ENCODE data around the gene TFDP1.
"Not testable (repeated sequence)": the region's sequence is repeated elsewhere in the genome, so short reads cannot be mapped to it uniquely, and the experiment has no call there.

The TFDP1 gene

DNA sequence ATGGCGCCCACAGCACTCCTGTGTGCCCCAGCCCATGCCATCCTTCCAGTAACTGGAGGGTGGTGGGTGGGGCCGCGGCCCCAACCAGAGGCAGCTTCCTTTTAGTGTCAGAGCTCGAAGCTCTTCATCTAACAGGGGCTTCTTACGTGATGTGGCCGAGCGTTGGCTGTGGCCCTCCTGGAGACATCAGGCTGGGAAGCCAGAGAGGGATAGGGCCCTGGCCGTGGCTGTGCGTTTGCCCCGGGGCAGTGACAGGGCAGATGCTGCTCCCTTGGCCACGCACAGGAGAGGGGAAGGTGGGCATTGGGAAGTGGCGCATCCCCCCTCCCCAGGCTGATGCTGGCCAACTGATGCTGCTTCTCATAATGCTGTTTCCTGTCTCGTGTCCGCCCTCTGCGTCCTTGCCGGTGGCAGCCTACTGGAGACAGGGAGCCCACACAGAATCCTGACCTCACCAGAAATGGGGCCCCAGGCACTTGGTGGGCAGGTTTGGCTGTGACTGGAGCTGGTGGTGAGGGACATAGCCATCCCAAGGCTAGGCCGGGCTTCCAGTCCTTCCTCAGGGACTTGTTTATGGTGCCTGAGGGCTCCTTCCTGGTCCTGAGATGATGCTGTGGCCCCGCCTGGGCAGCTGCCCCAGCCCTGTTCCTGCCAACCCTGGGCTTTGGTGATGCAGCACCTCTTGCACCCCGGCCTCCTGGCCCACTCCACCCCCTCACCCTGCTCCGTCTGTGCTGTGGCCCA is 39.1 kb downstream of the TFDP1 start:
- Histone ChIP-seq H3K36me3 (ENCODE audit: insufficient read depth, low read length) (peaks cover 37% of the 10 kb centered on the region), H3K27me3 (ENCODE audit: insufficient read depth, low read length) (no peaks in the 10 kb centered on the region), H3K9me3 (ENCODE audit: low read length) (peaks cover 7% of the 10 kb centered on the region), H3K4me1 (ENCODE audit: insufficient read depth, low read length) (no peaks in the 10 kb centered on the region), H2AFZ (ENCODE audit: low read depth, low read length) (no peak overlapping the region), H3K4me3 (ENCODE audit: low read length) (no peak overlapping the region)

DNA sequence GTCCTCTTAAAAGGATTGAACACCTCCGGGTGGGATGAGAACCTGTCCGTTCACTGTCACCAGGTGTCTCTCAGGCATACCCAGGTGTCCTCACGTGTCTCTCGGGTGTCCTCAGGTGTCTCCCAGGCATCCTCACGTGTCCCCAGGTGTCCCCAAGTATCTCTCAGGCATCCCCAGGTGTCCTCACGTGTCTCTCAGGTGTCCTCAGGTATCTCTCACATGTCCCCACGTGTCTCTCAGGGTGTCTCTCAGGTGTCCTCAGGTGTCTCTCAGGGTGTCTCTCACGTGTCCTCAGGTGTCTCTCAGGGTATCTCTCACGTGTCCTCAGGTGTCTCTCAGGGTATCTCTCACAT is 39.7 kb downstream of the TFDP1 start:
- Histone ChIP-seq H2AFZ (ENCODE audit: low read depth, low read length) (no peak overlapping the region), H3K4me3 (ENCODE audit: low read length) (no peak overlapping the region), H3K4me1 (ENCODE audit: insufficient read depth, low read length) (no peaks in the 10 kb centered on the region), H3K27me3 (ENCODE audit: insufficient read depth, low read length) (no peaks in the 10 kb centered on the region), H3K9me3 (ENCODE audit: low read length) (peaks cover 7% of the 10 kb centered on the region), H3K36me3 (ENCODE audit: insufficient read depth, low read length) (peaks cover 35% of the 10 kb centered on the region)

DNA sequence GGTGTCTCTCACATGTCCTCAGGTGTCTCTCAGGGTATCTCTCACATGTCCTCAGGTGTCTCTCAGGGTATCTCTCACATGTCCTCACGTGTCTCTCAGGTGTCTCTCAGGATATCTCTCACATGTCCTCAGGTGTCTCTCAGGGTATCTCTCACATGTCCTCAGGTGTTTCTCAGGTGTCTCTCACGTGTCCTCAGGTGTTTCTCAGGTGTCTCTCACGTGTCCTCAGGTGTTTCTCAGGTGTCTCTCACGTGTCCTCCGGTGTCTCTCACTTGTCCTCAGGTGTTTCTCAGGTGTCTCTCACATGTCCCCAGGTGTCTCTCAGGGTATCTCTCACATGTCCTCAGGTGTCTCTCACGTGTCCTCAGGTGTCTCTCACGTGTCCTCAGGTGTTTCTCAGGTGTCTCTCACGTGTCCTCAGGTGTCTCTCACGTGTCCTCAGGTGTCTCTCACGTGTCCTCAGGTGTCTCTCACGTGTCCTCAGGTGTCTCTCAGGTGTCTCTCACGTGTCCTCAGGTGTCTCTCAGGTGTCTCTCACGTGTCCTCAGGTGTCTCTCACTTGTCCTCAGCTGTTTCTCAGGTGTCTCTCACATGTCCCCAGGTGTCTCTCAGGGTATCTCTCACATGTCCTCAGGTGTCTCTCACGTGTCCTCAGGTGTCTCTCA is 40.2 kb downstream of the TFDP1 start:
- peaks cover 35% of the 10 kb centered on the region for H3K36me3 ChIP-seq (ENCODE audit: insufficient read depth, low read length)
- not testable (repeated sequence) for H3K4me1 ChIP-seq (ENCODE audit: insufficient read depth, low read length)

DNA sequence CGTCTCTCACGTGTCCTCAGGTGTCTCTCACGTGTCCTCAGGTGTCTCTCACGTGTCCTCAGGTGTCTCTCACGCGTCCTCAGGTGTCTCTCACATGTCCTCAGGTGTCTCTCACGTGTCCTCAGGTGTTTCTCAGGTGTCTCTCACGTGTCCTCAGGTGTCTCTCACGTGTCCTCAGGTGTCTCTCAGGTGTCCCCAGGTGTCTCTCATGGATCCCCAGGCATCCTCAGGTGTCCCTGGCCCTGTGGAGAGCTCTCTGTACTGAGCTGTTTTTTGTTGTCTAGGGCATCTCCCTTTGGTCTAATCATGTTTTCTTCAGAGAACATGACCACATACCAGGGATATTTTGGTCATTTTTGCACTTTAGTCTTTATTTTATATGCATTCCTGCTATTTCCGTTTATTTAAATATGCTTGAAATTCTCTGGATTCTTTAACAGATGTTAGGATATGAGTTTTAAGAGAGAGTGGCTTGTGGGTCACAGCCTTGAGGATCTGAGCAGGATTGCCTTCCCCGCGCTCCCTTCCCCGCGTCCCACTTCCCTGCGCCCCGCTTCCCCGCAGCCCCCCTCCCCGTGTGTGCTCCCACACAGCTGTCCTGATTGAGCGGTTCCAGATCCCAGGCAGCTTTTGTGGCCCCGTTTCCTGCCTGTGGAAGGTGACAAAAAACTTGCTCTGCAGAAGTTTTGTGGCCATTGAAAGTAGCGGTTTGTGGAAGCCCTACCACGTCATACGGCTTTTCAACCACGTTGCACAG is 41.6 kb downstream of the TFDP1 start:
- H3K36me3 ChIP-seq (ENCODE audit: insufficient read depth, low read length) = peaks cover 45% of the 10 kb centered on the region
- H2AFZ ChIP-seq (ENCODE audit: low read depth, low read length) = no peak overlapping the region
- H3K9me3 ChIP-seq (ENCODE audit: low read length) = peaks cover 7% of the 10 kb centered on the region
- H3K4me1 ChIP-seq (ENCODE audit: insufficient read depth, low read length) = no peaks in the 10 kb centered on the region
- H3K27me3 ChIP-seq (ENCODE audit: insufficient read depth, low read length) = no peaks in the 10 kb centered on the region
- no peak overlapping the region for H3K4me3 ChIP-seq (ENCODE audit: low read length)

More for the DNA sequence above, 40.2 kb downstream of the TFDP1 start:
- H2AFZ ChIP-seq (ENCODE audit: low read depth, low read length); H3K9me3 ChIP-seq (ENCODE audit: low read length); H3K27me3 ChIP-seq (ENCODE audit: insufficient read depth, low read length); H3K4me3 ChIP-seq (ENCODE audit: low read length): not testable (repeated sequence)

DNA sequence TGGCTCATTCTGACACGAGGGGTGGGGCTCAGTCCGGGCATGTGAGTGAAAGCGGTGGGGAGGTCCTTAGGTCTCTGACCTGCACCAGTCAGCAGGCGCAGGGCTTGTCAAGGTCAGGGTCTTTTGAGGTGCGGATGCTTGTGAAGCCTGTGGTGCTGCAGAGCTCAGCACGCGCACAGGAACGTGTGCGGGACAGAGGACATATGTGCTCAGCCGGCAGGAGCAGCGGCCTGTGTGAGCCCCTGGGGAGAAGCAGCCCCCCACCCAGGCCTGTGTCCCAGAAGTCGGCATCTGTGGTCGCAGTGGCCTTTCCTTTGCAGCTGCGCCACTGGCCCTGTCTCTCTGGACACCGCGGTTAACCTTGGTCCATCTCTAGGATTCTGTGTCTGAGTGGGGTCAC is 42.6 kb downstream of the TFDP1 start:
- H3K4me1 ChIP-seq (ENCODE audit: insufficient read depth, low read length) = no peaks in the 10 kb centered on the region
- H2AFZ ChIP-seq (ENCODE audit: low read depth, low read length) = no peak overlapping the region
- H3K36me3 ChIP-seq (ENCODE audit: insufficient read depth, low read length) = peaks cover 55% of the 10 kb centered on the region
- H3K4me3 ChIP-seq (ENCODE audit: low read length) = no peak overlapping the region
- peaks cover 7% of the 10 kb centered on the region for H3K9me3 ChIP-seq (ENCODE audit: low read length)
- H3K27me3 ChIP-seq (ENCODE audit: insufficient read depth, low read length) = no peaks in the 10 kb centered on the region

DNA sequence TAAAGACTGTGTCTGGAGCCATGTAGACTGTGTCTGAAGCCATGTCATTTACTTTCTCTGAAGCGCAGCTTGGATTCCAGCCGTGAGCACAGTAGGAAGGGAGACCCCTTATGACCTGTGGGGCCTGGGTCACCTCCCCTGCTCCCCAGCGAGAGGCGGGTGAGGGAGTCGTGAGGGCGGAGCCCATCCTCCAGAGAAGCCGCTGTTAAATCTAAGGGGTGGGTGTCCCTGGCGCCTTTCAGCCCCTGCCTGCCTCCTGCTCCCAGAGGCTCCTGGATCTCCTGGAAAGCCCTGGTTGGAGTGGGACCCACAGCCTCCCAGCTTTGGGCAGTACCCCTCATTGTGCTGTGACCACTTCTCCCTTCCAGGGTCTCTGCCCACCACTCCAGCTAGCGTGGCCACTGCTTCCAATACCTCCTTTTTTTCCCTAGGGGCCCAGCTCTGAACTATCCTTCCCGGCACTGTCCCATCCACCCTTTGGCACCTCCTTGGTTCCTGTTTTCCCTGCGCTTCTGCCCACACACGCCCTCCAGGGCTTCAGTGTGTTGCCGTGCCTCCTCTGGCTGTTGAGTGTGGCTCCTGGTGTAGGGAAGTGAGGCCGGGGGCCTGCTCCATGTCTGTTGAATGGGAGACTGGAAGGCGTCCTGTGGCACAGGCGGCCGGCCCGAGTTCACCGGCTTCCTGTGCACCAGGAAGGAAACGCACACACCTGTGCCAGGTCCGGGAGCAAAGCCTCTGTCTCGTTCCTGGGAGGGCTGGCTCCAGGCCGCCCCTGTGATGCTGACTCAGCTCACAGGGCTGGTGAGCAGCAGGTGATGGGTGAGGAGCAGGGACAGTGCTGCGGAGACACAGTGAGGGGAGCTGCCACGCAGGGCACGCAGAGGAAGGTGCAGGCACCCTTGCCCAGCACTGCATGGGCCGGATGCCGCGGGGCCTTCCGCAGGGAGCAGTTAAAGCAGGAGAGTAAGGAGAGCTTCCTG is 44.0 kb downstream of the TFDP1 start:
- Histone ChIP-seq H3K36me3 (ENCODE audit: insufficient read depth, low read length) (peaks cover 57% of the 10 kb centered on the region), H3K4me1 (ENCODE audit: insufficient read depth, low read length) (no peaks in the 10 kb centered on the region), H2AFZ (ENCODE audit: low read depth, low read length) (no peak overlapping the region), H3K9me3 (ENCODE audit: low read length) (peaks cover 2% of the 10 kb centered on the region), H3K27me3 (ENCODE audit: insufficient read depth, low read length) (no peaks in the 10 kb centered on the region), H3K4me3 (ENCODE audit: low read length) (no peak overlapping the region)

DNA sequence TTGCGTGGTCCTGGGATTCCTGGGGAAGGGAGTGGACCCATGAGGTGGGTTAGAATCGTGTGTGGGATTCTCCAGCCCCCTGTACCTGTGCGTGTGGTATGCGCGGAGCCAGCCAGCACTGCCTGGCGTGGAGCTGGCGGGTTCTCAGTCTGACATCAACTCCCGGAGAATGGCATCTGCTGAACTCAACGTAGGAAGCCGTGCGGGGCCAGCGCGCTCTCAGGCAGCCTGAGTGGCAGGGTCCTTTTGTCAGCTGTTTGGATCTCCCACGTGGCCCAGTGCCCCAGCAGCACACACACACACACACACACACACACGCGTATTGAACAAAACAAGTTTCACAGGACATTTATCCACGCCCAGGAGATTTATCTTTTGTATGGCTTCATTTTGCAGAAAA is 45.3 kb downstream of the TFDP1 start:
- H3K9me3 ChIP-seq (ENCODE audit: low read length) = no peaks in the 10 kb centered on the region
- H3K4me1 ChIP-seq (ENCODE audit: insufficient read depth, low read length) = no peaks in the 10 kb centered on the region
- H3K4me3 ChIP-seq (ENCODE audit: low read length) = no peak overlapping the region
- no peak overlapping the region for H2AFZ ChIP-seq (ENCODE audit: low read depth, low read length)
- peaks cover 59% of the 10 kb centered on the region for H3K36me3 ChIP-seq (ENCODE audit: insufficient read depth, low read length)
- no peaks in the 10 kb centered on the region for H3K27me3 ChIP-seq (ENCODE audit: insufficient read depth, low read length)

DNA sequence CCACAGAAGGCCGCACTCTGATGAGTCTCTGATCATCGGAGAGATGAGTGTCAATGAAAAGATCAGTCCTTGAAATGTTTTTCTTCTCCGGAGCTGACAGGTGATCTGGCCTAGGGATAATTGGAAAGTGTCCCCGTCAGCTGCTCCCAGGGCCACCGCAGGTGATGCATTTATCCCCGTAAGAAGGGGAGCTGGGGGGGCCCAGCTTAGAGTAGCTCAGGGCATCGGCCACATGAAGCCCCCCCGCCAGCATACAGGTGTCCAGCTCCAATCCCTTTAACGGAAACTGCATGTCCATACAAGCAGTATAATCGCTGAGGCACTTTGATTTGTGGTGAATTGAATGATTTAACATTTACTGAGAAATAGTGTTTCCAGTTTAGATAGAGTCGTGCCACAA is 45.7 kb downstream of the TFDP1 start:
- H3K4me3 ChIP-seq (ENCODE audit: low read length) = no peak overlapping the region
- H3K36me3 ChIP-seq (ENCODE audit: insufficient read depth, low read length) = peaks cover 63% of the 10 kb centered on the region
- H2AFZ ChIP-seq (ENCODE audit: low read depth, low read length) = no peak overlapping the region
- no peaks in the 10 kb centered on the region for H3K9me3 ChIP-seq (ENCODE audit: low read length)
- H3K4me1 ChIP-seq (ENCODE audit: insufficient read depth, low read length) = no peaks in the 10 kb centered on the region
- H3K27me3 ChIP-seq (ENCODE audit: insufficient read depth, low read length) = no peaks in the 10 kb centered on the region

DNA sequence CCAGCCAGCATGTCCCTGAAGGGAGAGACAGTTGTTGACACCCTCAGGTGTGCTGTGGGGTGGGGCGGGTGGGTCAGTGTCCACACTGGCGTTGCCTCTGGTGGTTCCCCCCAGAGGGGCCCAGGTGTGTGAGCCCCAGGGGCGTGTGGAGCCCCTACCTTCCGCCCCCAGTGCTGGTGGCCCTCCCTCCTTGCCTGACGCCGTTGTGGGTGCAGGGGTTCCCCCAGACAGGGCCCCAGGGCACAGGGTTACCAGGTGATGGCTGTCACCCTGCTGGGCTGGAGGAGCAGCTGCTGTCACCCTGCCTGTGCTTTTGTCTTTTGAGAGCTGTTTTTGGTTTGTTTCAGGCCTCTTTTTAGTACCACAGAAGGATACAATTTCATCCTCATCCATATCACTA is 46.3 kb downstream of the TFDP1 start:
- H3K36me3 ChIP-seq (ENCODE audit: insufficient read depth, low read length) = peaks cover 68% of the 10 kb centered on the region
- H2AFZ ChIP-seq (ENCODE audit: low read depth, low read length) = no peak overlapping the region
- no peak overlapping the region for H3K4me3 ChIP-seq (ENCODE audit: low read length)
- no peaks in the 10 kb centered on the region for H3K9me3 ChIP-seq (ENCODE audit: low read length)
- no peaks in the 10 kb centered on the region for H3K4me1 ChIP-seq (ENCODE audit: insufficient read depth, low read length)
- H3K27me3 ChIP-seq (ENCODE audit: insufficient read depth, low read length) = no peaks in the 10 kb centered on the region

DNA sequence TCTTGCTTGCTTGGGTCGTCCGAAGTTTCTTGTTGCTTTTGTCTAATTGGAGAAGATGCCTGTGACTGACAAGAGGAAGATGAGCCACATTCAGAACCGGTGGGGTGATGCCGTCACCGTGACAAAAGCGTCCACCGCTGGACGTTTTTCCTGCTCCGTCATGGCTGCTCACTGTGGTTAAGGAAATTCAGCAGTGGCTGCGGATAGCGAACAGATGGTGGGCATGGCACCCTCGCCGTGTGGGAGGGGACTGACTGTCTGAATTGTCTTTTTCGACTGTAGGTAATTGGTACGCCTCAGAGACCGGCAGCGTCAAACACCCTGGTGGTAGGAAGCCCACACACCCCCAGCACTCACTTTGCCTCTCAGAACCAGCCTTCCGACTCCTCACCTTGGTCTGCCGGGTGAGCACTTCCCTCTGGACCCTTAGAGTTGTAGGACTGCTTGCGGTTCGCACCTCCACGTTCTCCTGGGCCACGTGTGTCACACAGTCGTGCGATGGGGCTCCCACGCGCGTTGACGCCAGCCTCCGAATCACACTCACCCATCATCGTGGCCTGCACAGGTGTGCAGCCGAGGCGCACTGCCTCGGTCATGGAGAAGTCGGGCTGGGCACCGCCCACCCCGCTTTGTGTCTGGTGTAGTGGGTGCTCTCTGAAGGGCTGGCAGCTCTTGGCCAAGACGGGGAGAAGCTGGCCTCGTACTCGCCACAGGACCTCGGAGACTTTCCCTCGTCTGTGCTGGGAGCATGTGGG is 47.0 kb downstream of the TFDP1 start:
- Histone ChIP-seq H3K9me3 (ENCODE audit: low read length) (no peaks in the 10 kb centered on the region), H3K36me3 (ENCODE audit: insufficient read depth, low read length) (peaks cover 76% of the 10 kb centered on the region), H2AFZ (ENCODE audit: low read depth, low read length) (no peak overlapping the region), H3K4me3 (ENCODE audit: low read length) (no peak overlapping the region), H3K27me3 (ENCODE audit: insufficient read depth, low read length) (no peaks in the 10 kb centered on the region), H3K4me1 (ENCODE audit: insufficient read depth, low read length) (no peaks in the 10 kb centered on the region)

DNA sequence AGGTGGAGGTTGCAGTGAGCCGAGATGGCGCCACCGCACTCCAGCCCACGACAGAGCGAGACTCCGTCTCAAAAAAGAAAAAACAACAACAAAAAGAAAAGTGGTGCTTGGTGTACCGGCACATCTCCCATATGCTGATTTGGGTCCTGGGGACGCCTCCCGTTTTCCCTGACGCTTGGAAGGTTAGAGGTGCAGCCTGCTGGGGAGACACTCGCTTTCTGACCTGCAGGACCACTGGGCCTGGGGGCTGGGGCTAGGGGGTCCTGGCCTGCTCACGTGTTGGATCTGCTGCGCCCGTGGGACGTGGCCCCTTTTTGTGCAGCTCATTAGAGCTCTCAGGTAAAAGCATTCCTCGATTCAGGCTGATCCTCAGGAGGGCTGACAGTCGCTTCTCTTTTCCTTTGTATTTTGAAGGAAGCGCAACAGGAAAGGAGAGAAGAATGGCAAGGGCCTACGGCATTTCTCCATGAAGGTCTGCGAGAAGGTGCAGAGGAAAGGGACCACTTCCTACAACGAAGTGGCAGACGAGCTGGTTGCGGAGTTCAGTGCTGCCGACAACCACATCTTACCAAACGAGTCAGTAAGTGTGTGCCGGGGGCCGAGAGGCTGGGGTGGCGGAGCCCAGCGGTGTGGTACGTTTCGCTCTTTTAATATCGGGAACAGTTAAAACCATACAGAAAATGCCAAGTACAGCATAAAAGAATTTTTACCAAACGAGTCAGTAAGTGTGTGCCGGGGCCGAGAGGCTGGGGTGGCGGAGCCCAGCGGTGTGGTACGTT is 48.3 kb downstream of the TFDP1 start:
- Histone ChIP-seq H3K27me3 (ENCODE audit: insufficient read depth, low read length) (no peaks in the 10 kb centered on the region), H3K36me3 (ENCODE audit: insufficient read depth, low read length) (peaks cover 81% of the 10 kb centered on the region), H2AFZ (ENCODE audit: low read depth, low read length) (no peak overlapping the region), H3K9me3 (ENCODE audit: low read length) (peaks cover 3% of the 10 kb centered on the region), H3K4me3 (ENCODE audit: low read length) (no peak overlapping the region), H3K4me1 (ENCODE audit: insufficient read depth, low read length) (no peaks in the 10 kb centered on the region)
